ENCODE measurements around the gene VAMP8. TPM values are rescaled to one million over a fixed set of nuclear protein-coding genes. Genes with fewer than 3 reads are reported as not detected.
"Not testable (repeated sequence)": the region's sequence is repeated elsewhere in the genome, so short reads cannot be mapped to it uniquely, and the experiment has no call there.

The VAMP8 gene
- total and polyA plus RNA-seq, 9 donors: 5.9 to 58.4 (median 24.7) TPM

GRCh38 chr2:85611217-85611704 is 33.9 kb downstream of the VAMP8 start:
- Histone ChIP-seq H3K27me3 (no peaks in the 10 kb centered on the region), H3K27ac (peak overlapping the region; percentile 61 to 77), H3K9me3 (no peaks in the 10 kb centered on the region), H3K36me3 (no peaks in the 10 kb centered on the region), H3K4me1 (ENCODE audit: insufficient read depth) (peaks cover 2% of the 10 kb centered on the region), H3K4me3 (peak overlapping the region; percentile 73)
- DNase-seq: no peak
- TF ChIP-seq, protein P1, sequence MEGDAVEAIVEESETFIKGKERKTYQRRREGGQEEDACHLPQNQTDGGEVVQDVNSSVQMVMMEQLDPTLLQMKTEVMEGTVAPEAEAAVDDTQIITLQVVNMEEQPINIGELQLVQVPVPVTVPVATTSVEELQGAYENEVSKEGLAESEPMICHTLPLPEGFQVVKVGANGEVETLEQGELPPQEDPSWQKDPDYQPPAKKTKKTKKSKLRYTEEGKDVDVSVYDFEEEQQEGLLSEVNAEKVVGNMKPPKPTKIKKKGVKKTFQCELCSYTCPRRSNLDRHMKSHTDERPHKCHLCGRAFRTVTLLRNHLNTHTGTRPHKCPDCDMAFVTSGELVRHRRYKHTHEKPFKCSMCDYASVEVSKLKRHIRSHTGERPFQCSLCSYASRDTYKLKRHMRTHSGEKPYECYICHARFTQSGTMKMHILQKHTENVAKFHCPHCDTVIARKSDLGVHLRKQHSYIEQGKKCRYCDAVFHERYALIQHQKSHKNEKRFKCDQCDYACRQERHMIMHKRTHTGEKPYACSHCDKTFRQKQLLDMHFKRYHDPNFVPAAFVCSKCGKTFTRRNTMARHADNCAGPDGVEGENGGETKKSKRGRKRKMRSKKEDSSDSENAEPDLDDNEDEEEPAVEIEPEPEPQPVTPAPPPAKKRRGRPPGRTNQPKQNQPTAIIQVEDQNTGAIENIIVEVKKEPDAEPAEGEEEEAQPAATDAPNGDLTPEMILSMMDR (IDR thresholded peaks at IDR 0.05): no peak
- TF ChIP-seq POLR2A (IDR thresholded peaks at IDR 0.05) (no peak), EP300 (IDR thresholded peaks at IDR 0.05) (no peak)
- 3 to 5% (median 4%) methylated on average over 23 to 24 of the region's 24 CpGs for WGBS, 3 donors
- intact Hi-C loops (cut with DNase I): no loop called here

GRCh38 chr2:85611705-85612587 is 34.6 kb downstream of the VAMP8 start, which contains the start of gene C2orf68:
C2orf68 (minus strand) TSS chr2:85612066; CDS start chr2:85611984, 82 bp downstream.
- H3K4me1 ChIP-seq (ENCODE audit: insufficient read depth): peaks cover 2% of the 10 kb centered on the region
- 6 to 13% (median 9%) methylated on average over 43 to 73 of the region's 73 CpGs for WGBS, 3 donors
- DNase-seq: peak; percentile 88 to 92 (median 90)
- H3K9me3 ChIP-seq: no peaks in the 10 kb centered on the region
- intact Hi-C loops (cut with DNase I): no loop called here
- no peaks in the 10 kb centered on the region for H3K36me3 ChIP-seq
- peak within 1 kb of the TSS; percentile 73 for H3K4me3 ChIP-seq
- TF ChIP-seq, protein P1 (IDR thresholded peaks at IDR 0.05): no peak
- TF ChIP-seq EP300 (IDR thresholded peaks at IDR 0.05): no peak
- peak; percentile 66 for TF ChIP-seq POLR2A (IDR thresholded peaks at IDR 0.05)
- no peaks in the 10 kb centered on the region for H3K27me3 ChIP-seq
- H3K27ac ChIP-seq: peak within 1 kb of the TSS; percentile 61 to 77

DNA sequence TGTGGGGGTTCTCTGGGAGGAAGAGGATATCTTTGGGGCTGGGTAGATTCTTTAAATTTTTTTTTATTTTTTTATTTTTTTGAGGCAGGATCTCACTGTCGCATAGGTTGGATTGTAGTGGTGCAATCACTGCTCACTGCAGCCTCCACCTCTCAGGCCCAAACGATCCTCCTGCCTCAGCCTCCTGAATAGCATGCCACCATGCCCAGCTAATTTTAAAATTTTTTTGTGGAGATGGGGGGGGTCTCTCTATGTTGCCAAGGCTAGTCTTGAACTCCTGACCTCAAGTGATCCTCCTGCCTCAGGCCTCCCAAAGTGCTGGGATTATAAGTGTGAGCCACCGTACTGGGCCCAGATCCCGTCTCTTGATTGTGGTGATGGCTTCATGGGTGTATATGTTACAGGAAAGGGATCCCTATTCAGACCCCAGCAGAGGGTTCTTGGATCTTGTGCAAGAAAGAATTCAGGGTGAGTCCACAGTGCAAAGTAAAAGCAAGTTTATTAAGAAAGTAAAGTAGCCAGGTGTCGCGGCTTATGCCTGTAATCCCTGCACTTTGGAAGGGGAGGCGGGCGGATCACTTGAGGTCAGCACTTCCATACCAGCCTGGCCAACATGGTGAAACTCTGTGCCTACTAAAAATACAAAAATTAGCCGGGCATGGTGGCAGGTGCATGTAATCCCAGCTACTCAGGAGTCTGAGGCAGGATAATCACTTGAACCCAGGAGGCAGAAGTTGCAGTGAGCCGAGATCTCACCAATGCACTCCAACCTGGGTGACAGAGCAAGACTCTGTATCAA is 36.5 kb downstream of the VAMP8 start:
- 69 to 78% (median 76%) methylated on average over 10 of the region's 10 CpGs for WGBS, 3 donors
- Histone ChIP-seq H3K4me1 (ENCODE audit: insufficient read depth) (peaks cover 2% of the 10 kb centered on the region), H3K27me3 (no peaks in the 10 kb centered on the region), H3K4me3 (no peak overlapping the region), H3K27ac (no peak overlapping the region), H3K9me3 (no peaks in the 10 kb centered on the region), H3K36me3 (no peaks in the 10 kb centered on the region)
- TF ChIP-seq POLR2A (IDR thresholded peaks at IDR 0.05) (no peak), EP300 (IDR thresholded peaks at IDR 0.05) (no peak)
- TF ChIP-seq, protein P1 (IDR thresholded peaks at IDR 0.05): no peak
- no peak for DNase-seq
- intact Hi-C loops (cut with DNase I): no loop called here

GRCh38 chr2:85614757-85615156 is 37.4 kb downstream of the VAMP8 start:
- H3K9me3 ChIP-seq; H3K27me3 ChIP-seq; DNase-seq; intact Hi-C loops (cut with DNase I); H3K4me1 ChIP-seq (ENCODE audit: insufficient read depth); H3K36me3 ChIP-seq; H3K4me3 ChIP-seq; H3K27ac ChIP-seq: not testable (repeated sequence)
- WGBS, 3 donors: 89 to 94% (median 93%) methylated on average over 7 of the region's 7 CpGs
